C4-2B (cell line): ENCODE results near the gene TRAPPC11.
"Not testable (repeated sequence)": the region's sequence is repeated elsewhere in the genome, so short reads cannot be mapped to it uniquely, and the experiment has no call there.

Experiments
- H3K27ac ChIP-seq: fragments of 450-650 bp; 2 replicates; pipeline ENCODE4 v1.5.1; 2017
- ZFX ChIP-seq: fragments of 450-650 bp; IDR thresholded peaks from 2 replicates; pipeline ENCODE4 v1.6.1; 2017
- TF ChIP-seq, protein P1 (sequence below): fragments of 450-650 bp; conservative IDR thresholded peaks from 2 replicates; pipeline ENCODE4 v1.5.1; 2017; ENCODE audit warnings: mild to moderate bottlenecking

The TRAPPC11 gene

DNA sequence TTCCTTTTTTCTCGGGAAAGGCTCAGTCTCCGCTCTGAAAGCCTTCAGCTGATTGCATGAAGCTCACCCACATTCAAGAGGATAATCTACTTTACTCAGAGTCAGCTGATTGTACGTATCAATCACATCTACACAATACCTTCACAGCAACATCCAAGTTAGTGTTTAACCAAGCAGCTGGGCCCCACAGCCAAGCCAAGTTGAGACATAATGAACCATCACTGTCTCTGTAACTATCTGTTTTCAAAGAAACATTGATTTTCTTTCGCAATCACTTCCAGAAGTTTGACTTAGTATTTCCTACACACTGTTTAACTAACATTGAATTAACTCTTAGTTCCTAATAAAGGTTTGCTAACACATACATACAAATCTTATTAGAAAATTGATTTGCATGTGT lies 40.4 kb upstream of the TRAPPC11 start:
- H3K27ac ChIP-seq: no peak overlapping the region
- TF ChIP-seq, protein P1, sequence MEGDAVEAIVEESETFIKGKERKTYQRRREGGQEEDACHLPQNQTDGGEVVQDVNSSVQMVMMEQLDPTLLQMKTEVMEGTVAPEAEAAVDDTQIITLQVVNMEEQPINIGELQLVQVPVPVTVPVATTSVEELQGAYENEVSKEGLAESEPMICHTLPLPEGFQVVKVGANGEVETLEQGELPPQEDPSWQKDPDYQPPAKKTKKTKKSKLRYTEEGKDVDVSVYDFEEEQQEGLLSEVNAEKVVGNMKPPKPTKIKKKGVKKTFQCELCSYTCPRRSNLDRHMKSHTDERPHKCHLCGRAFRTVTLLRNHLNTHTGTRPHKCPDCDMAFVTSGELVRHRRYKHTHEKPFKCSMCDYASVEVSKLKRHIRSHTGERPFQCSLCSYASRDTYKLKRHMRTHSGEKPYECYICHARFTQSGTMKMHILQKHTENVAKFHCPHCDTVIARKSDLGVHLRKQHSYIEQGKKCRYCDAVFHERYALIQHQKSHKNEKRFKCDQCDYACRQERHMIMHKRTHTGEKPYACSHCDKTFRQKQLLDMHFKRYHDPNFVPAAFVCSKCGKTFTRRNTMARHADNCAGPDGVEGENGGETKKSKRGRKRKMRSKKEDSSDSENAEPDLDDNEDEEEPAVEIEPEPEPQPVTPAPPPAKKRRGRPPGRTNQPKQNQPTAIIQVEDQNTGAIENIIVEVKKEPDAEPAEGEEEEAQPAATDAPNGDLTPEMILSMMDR: no peak
- TF ChIP-seq ZFX: no peak

DNA sequence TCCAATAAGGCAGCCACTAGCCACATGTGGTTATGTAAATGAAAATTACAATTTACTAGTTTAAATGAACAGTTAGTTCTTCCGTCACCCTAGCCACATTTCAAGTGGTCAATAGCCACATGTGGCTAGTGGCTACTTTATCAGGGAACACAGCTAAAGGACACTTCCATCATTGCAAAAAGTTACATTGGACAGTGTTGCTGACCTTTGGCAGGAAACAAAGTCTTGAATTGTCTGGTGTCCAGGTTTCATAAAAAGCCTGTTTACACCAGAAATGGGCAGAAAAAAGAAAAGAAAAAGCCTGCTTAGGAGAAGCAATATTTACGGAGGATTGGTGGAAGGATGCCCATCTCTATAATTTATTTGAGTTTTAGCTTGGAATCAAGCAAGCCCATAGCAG lies 38.7 kb upstream of the TRAPPC11 start:
- no peak overlapping the region for H3K27ac ChIP-seq
- TF ChIP-seq, protein P1: no peak
- no peak for TF ChIP-seq ZFX

DNA sequence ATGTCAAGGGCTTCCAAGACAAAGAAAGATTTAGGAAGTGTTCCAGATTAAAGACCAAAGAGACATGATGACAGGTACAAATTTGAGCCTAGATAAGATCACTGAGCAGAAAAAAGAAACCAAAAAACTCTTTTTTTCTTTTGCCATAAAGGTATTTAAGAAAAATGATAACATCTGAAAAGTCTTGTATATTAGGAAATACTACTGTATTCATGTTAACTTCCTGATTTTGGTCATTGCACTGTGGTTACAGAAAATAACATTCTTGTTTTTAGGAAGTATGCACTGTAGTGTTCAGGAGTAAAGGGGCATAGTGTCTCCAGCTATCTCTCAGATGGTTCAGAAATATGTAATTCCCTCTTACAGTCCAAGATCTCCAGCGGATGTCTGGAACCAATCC lies 37.2 kb upstream of the TRAPPC11 start:
- TF ChIP-seq ZFX: no peak
- TF ChIP-seq, protein P1: no peak
- no peak overlapping the region for H3K27ac ChIP-seq

GRCh38 chr4:183624548-183624947 lies 34.5 kb upstream of the TRAPPC11 start:
- no peak overlapping the region for H3K27ac ChIP-seq
- TF ChIP-seq, protein P1: no peak
- no peak for TF ChIP-seq ZFX

DNA sequence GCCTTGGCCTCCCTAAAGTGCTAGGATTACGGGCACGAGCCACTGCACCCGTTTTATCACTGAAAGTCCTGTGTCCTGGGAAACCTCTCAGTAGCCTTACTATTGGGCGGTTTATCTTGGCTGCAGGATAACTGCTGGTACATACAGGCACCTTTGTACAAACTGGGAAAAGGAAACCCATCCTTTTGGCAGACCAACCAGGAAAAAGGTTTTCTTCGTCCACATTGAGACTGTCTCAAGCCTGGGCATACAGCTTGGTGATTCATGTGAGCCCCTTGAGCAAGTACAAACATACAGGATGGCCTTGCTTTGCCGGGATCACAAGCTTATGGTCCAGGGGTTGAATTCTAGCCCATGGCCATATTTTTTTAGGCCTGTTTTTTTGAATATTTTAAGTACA lies 32.9 kb upstream of the TRAPPC11 start:
- TF ChIP-seq ZFX: no peak
- TF ChIP-seq, protein P1: no peak

DNA sequence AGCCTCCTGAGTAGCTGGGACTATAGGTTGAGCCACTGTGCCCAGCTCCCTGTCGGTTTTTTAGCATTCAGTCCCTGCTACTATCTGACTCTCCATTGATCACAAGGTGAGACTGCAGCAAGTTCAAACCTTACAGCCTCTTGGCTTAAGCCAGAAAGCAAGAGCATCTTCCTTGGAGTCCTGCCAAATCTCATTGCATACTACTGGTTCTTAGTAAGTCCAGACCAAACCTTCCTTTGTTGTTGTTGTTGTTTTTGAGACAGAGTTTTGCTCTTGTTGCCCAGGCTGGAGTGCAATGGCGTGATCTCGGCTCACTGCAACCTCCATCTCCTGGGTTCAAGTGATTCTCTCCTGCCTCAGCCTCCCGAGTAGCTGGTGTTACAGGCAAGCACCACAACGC lies 31.8 kb upstream of the TRAPPC11 start:
- not testable (repeated sequence) for H3K27ac ChIP-seq

More for the DNA sequence above, 32.9 kb upstream of the TRAPPC11 start:
- H3K27ac ChIP-seq: peak overlapping the region; percentile 43

GRCh38 chr4:183627979-183628588 lies 31.0 kb upstream of the TRAPPC11 start:
- H3K27ac ChIP-seq: no peak overlapping the region
- no peak for TF ChIP-seq ZFX
- TF ChIP-seq, protein P1: no peak

DNA sequence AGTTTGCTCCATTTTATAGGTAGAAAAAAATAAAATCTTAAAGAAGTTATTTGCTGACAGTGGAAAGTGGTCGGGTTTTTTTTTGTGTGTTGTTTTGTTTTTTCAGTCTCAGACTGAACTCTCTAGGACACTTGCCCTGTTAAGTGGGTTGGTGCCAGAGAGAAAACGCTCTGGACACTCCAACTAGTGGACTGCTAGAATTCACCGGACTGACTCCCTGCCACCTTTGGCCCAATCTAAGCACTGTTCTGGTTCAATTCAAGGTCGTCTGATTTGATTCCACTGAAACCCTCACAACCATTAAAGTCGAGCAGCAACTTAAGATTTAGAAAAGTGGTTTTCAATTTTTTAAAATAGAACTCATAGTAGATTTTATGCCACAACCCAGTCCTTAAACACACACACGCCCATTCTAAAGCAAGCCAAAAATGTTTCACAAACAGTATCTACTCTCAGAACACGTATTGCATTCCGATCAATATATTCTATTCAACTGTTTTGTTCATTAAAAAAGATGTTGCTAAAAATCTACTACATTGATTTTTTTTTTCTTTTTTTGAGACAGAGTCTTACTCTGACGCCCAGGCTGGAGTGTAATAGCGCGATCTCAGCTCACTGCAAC lies 27.4 kb upstream of the TRAPPC11 start:
- no peak for TF ChIP-seq ZFX
- TF ChIP-seq, protein P1: no peak
- no peak overlapping the region for H3K27ac ChIP-seq
